ENCODE results near the gene IFNA13.
"Not testable (repeated sequence)": the region's sequence is repeated elsewhere in the genome, so short reads cannot be mapped to it uniquely, and the experiment has no call there.

Gene IFNA13

DNA sequence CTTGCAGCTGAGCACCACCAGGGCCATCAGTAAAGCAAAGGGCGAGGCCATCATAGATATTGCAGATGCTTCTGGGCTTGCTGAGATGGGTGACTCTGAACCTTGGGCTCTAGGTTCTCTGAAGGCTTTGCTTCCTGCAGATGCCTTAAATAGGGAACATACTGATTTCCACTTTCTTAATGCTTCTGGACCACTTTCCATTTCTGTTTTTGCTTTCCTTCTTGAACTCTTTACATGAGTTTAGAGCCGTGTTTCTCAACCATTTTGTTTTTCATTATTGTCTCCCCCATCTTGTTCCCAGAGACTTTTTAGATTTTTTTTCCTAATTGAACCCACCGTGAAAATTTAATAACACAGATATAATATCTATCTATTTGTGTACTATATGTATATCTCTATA, at the start of gene IFNA13:
IFNA13 (minus strand) TSS at position 101 of the 400 bp plus-strand sequence; CDS start at position 54, 47 bp downstream.
- no peak for DNase-seq (ENCODE audit: low read depth)

DNA sequence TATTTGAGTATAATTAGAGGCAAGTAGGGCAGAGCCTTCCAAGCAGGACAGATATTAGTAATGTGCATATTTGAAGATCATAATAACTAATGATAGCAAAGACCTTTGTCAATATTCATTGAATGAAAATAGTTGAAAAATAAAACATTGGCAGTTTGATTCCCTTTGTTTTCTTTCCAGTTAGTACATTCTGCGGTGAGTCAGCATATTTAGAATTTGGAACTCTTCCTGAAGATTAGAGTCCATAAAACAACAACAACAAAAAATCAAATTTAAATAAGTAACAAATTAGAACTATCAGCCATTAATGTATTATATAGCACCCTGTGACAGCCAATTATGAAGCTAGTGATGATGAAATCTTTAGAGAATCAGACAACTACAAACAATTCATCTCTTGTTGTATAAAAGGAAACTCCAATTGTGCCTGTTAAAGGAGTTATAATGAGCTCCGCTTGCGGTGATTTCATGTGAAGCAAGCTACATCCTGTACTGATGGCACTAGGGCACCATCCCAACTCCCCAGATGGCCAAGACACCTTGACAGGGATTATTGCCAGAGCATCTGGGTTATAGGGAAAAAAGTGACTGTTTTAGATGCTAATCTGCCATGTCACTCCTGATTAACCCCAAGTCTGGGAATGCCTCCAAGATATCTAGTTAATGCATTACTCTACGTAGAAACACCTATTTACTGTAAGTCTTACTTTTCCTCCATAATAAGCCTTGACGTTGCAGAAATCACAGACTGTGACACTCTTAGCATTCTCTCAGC, 47.8 kb upstream of the IFNA13 start:
- no peak for DNase-seq (ENCODE audit: low read depth)

DNA sequence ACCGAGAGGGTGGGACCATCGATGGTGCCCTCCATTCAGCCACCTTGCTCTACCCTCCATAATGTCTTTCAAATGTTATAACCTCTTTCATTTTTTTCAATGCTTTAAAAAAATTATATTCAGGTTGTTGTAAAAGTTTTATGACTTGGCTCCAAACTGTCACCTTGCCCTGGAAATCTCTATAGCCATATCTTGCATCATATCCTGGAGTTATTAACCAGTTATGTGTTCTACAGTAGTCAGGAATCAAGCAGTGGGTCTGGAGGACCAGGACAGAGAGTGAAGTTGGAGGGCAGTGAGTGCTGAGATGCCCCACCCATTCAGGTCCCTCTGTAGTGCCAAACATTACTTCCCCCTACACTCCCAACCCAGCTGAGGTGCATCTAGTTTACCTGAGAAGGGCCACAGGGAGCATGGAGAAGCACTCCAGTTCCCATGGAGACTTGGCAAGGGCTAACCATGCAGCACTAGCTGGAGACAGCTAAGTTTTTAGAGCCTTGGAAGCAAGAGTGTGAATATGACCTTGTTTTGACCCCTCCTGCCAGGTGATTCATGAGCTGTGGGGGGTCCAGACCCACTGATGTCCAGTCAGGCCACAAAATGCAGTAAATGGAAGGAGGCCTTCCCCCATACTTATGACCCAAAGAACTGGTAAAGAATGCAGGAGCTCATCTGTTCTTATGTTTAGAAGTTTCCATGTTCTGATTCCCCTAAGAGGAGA, 46.5 kb upstream of the IFNA13 start:
- DNase-seq (ENCODE audit: low read depth): no peak

DNA sequence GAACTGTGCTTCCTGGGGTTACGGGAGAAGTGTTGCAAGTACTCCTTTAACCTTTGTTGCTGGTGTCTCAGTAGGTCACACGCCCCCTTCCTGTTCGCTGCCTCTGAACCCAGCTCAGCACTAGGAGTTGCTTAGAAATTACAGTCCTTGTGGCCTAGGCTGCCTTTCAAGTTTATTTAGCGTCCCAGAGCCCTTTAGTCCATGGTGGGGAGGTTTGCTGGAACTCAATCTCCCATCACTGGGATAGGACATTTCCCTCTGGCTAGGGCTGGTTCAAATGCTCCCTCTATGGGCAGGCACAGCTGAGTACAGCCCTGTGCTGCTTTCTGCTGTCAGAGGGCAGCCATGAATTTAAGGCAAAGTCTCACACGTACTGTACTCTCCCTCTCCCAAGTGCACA, 45.8 kb upstream of the IFNA13 start:
- no peak for DNase-seq (ENCODE audit: low read depth)

DNA sequence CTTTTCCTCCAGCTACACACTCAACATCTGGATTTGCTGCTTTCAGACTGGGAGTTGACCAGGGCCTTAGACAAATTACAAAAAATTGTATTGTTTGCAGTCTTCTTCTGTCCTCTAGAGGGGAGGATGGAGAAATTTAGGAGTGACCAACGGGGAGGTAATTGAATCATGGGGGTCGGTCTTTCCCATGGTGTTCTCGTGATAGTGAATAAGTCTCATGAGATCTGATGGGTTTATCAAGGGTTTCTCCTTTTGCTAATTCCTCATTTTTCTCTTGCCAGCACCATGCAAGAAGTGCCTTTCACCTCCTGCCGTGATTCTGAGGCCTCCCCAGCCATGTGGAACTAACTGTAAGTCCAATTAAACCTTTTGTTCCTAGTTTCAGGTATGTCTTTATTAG, 45.3 kb upstream of the IFNA13 start:
- no peak for DNase-seq (ENCODE audit: low read depth)

DNA sequence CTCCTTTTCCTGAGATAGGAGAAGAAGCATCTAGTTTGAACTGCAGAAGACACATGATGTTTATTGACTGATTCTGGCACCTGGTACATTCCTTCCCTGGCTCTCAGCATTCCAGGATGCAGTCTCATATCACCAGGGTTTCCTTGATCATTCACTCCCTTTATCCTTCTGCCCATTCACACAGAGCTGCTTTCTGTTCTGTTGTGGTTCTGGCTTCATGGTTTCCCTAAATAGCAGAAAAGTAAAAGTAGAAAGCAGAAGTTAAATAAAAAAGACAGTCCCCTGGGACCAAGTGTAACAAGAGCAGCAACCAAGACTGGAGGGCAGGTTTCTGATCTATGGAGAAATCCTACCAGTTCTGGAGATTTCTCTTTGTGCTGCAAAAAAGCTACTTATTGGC, 44.2 kb upstream of the IFNA13 start:
- DNase-seq (ENCODE audit: low read depth): no peak

DNA sequence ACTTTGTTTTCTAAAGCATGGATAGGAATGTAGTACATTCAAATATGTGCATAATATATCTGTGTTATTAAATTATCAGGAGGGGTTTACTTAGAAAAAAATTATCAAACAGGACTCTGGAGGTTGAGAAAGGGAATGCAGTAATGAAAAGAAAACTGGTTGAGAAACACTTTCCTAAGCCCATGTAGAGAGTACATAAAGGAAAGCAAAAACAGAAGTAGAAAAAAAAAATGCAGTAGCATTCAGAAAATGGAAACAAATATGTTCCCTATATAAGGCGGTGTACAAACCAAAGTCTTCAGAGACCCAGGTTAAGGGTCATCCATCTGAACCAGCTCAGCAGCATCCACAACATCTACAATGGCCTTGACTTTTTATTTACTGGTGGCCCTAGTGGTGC, 41.0 kb upstream of the IFNA13 start, which contains the start of gene IFNA8:
IFNA8 (plus strand) TSS at position 301 of the 400 bp plus-strand sequence; CDS start at position 361, 60 bp downstream.
- no peak for DNase-seq (ENCODE audit: low read depth)

DNA sequence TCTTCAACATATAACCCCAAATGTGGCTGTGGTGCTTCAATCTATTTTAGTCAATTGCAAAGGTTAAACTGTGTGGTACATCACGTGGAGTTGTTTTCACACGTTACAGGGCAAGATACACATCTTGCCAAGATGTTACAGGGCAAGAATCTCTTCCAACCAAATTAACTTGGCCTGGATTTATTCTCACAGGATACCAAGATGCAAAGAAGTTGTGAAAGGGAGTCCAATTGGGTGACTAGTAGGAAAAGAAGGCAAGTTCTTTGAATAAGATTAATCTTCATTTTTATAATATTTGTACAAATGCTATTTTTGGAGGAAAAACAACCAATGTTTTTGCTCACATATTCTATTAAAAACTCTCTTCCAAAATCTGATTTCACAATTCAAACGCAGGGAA, 36.3 kb upstream of the IFNA13 start:
- DNase-seq (ENCODE audit: low read depth): no peak

DNA sequence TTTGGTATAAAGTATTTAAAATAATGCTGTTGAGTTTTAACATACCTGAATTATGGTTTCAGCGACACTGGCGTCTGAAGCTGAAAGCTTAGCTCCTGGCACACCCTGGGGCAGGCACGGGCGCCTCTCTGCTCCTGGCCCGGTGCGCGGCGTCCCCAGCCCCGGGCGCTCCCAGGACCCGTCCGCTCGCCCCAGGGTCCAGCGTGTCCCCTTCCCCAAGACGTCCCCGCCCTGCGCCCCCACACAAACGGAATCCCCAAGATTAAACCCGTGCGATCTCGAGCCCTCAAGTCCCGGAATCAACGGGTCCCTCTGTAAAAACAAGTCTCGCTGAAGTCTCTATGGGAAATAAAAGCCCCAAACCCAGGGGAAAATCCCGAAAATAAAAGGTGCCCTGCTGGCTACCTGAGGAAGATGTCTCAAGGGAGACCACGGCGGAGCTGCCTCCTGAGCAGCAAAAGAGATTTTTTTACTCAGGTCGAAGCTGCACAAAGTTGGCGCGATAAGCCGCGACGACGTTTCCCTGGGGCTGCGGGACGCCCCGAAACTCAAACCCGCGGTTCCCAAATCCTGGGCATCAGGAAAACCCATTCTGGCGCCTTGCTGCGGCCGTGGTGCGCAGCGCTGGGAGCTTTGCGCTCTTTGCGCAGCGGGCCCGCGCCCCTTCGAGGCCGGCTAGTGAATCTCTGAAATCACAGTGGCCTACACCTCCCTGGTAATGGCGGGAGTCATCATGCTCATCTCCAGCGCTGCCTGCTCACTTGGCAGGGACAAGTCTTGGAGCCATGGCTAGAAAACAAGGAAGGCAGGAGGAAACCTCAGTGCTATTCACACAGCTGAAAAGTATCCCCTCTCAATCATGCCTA, 34.8 kb upstream of the IFNA13 start:
- no peak for DNase-seq (ENCODE audit: low read depth)

DNA sequence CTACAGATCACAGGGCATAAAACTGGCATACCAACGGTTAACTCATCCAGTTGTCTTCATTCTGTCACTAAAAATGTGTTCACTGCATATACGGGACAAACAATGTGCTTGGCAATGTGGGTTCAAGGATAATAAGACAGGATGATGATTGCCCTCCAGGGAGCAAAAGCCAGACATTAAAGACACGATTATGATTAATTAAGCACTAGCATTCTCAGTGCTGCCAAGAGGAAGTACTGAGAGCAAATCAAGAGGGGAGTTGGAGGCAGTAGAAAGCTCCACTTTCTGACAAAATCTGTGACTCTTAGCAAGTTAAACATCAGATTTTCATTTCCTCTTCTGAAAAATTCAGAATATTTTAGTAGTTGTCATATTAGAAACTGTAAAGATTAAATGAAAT, 32.1 kb upstream of the IFNA13 start:
- DNase-seq (ENCODE audit: low read depth): no peak

DNA sequence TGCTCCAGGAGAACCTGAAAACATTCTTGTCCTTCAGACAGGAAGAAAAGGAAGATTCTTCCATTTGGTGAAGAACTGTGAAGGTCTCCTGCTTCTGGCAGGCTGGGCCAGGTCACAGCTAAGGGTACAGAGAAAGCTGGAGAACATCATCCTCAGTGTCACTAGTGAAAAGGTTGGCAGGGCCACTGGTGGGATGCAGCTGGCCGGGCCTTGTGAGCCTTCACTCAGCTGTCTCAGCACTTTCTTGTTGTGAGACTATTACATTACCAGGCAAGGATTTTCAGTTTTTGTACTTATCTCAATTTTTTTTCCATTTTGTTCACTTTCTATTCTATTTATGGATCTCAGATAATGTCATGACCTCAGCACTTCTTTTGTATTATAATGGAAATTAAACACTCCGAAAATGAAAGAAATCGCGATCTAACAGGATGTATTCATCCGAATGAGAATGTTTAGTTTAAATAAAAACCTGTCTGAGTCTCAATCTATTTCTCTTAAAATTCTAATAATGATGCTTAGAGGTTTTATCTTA, 31.2 kb upstream of the IFNA13 start:
- no peak for DNase-seq (ENCODE audit: low read depth)

DNA sequence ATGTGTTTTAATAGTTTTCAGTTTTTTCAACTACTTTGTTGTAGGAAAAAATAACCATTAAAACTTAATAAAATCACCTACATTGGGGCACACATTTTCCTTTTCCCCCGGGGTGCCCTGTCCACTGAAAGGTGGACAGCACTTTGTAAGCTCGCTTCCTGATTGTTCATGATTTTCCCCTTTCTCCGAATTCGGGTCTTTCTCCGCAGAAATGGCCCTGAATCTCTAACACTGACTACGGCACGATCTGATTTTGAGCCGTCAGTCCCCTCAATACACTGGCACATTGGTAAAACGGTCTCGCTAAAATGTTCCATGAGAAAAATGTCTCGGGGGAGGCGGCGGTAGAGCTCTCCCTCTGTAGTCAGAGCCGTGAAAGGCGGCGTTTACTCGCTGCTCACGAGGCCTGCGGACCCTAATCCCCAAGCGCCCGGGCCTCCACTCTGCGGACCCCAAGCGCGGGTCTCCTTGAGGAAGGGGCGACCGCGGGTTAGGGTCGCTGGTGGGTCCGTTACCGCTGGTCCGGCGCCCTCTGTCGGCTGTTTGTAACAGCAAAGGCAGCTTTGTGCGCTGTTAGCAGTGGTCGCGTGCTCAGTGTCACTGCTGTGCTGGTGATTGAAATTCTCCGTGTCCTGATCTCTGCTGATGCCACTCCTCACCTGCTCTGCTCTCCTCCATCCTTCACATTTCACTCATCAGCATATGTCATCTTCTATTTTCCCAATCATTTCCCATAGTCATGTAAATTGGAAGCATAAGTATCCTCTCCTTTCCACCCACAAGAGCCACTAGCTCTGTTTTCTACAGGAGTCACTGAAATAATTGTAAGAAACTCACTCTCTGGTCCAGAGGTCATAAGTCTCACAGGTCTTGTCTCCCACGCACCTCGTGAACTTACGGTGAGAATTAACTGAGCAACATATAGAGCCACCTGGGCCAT, 28.2 kb upstream of the IFNA13 start:
- no peak for DNase-seq (ENCODE audit: low read depth)

DNA sequence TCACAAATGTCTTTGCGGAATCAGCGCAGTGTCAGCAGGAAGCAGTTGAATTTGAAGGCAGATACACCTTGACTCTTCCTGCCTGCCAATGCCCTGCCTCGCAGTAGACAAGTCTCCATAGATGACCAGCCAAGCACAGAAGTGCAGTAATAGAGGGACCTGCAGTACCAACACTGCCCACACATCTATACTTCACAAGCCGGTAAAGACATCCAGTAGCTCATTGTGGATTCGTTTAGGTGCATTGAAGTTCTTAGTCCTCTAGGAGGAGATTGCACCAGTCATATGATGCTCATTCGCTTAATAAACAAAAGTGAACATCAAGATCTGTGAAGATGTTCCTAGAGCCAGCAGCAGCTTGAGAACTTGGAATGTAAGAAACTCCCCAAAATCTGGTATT, 24.4 kb upstream of the IFNA13 start:
- no peak for DNase-seq (ENCODE audit: low read depth)

DNA sequence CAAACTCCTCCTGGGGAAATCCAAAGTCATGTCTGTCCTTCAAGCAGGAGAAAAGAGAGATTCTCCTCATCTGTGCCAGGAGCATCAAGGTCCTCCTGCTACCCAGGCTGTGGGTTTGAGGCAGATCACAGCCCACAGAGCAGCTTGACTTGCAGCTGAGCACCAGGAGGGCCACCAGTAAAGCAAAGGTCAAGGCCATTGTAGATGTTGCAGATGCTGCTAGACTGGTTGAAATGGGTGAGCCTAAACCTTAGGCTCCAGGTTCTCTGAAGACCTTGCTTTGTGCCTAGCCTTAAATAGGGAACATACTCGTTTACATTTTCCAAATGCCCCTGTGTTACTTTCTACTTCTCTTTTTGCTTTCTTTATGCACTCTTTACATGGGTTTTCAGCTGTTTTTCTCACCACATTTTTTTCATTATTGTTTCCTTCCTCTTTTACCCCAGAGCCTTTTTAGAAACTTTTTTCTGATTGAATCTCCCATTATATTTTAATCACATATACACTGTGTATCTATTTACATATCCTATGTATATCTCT, 17.3 kb upstream of the IFNA13 start, which contains the start of gene IFNA2:
IFNA2 (minus strand) TSS at position 268 of the 540 bp plus-strand sequence; CDS start at position 199, 69 bp downstream.
- DNase-seq (ENCODE audit: low read depth): no peak

DNA sequence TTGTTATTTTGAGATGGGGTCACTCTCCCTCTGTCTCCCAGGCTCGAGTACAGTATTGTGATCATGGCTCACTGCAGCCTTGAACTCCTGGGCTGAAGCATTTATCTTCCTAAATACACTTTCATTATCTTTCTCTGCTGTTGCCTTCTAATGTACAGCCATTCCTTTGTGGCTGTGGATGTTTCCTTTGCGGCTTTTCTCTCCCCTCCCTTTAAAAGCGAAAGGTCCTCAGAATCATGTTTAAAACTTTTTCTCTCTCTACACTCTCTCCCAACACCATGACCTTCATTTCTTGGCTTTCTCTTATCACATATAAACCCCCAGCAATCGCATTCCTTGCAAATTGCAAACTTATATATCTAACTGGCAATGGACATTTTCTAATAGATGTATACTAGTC, 15.8 kb upstream of the IFNA13 start:
- DNase-seq (ENCODE audit: low read depth): no peak

DNA sequence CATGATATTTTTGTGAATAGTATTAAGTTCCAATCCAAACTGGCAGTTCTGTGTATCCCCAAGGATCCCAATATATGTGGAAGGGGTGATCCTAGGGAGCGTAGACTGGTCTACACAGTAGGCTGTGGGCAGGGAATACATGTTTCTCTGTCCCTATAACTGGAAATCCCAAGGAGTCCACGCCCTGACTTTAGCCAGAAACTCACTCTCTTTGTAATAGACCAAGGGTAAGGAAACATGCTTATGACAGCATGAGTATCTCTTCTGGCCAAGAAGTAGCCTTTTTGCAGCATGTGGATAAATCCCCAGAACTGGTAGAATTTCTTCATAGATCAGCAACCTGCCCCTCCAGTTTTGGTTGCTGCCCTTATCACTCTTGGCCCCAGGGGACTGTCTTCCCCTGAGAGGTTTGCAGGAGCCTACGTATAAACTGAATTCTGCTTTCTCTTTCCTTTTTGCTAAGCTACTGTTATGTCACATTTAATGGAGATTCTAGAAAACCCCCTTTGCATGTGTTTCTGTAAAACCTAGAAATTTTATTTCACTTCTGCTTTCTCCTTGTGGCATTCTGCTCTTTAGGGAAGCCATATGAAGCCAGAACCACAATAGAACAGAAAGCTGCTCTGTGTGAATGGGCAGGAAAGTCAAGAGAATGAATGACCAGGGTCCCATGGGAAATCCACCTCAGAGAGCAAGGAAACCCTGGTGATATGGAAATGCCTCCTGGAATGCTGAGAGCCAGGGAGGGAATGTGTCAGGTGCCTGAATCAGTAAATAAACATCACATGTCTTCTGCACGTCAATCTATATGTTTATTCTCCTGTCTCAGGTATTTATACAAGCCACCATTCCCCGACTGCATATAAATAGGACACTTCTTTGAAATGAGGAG, 13.8 kb upstream of the IFNA13 start:
- DNase-seq (ENCODE audit: low read depth): no peak

DNA sequence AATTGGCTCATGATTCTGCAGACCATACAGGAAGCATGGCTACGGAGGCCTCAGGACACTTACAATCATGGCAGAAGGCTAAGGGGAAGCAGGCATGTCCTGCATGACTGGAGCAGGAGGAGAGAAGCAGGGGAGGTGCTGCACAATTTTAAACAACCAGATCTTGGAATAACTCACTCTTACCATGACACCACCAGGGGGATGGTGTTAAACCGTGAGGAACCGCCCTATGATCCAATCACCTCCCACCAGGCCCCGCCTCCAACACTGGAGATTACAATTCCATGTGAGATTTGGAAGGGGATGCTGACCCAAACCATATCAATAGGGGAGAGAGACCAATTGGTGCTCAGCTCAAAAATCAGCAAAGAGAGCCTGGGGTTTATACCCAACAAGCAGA, 3.6 kb upstream of the IFNA13 start:
- not testable (repeated sequence) for DNase-seq (ENCODE audit: low read depth)

DNA sequence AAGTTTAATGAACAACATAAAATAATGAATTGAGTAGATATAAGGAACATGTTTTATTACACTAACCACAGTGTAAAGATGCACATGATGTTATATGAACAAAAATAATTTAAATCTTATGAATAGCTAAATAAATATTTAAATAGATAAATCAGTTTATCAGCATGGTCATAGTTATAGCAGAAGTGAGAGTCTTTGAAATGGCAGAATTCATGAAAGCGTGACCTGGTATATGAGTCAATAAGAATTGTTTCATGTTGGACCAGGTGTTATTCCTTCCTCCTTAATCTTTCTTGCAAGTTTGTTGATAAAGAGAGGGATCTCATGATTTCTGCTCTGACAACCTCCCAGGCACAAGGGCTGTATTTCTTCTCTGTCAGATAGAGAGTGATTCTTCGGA, 688 bp downstream of the IFNA13 start:
- DNase-seq (ENCODE audit: low read depth): not testable (repeated sequence)

DNA sequence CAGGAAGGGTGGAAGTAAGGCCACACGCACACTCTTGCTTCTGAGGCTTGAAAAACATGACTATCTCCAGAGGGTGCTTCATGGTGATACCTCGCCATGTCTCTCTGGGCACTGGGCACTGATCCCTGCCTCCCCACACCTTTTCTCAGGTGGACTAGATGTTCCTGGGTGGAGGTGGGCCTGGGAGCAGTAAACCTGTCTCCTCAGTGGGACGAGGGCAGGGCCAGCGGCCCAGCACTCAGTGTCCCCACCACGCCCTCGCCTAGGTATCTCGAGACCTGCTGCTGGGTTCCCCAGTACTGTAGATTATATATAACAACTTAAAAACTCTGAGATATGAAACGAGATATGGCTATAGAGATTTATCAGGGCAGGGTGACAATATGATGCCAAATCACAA, 5.6 kb downstream of the IFNA13 start:
- no peak for DNase-seq (ENCODE audit: low read depth)

Data from HS-5 (cell line).